ENCODE measurements around the gene SIAH3. TPM values are rescaled to one million over a fixed set of nuclear protein-coding genes. Genes with fewer than 3 reads are reported as not detected.

The SIAH3 gene
- total RNA-seq, 1 experiment from 2014 or later = not detected

- H3K23ac ChIP-seq (ENCODE audit: insufficient read length, low read depth, low read length) = no peak overlapping the region
- no peak overlapping the region for H2BK5ac ChIP-seq (ENCODE audit: insufficient read length, low read length)
- Mint-ChIP-seq H3K4me1 (peaks cover 26 to 29% of the 10 kb centered on the region in 2 experiments), H3K4me3 (no peak overlapping the region), H3K27ac (no peak overlapping the region), H3K9me3 (no peaks in the 10 kb centered on the region), H3K27me3 (ENCODE audit: low read depth) (no peaks in the 10 kb centered on the region; the same call in 1 of the 2 replicates), H3K36me3 (ENCODE audit: insufficient read depth in 1 of 3, low read depth in 3 of 3) (no peaks in the 10 kb centered on the region; a peak in 1 of 7 replicates)
- H3K79me2 ChIP-seq (ENCODE audit: insufficient read depth, low read length) = no peaks in the 10 kb centered on the region; the same call in 1 of the 2 replicates
- H2BK15ac ChIP-seq (ENCODE audit: low read depth, low read length) = no peak overlapping the region
- H4K20me1 ChIP-seq (ENCODE audit: control insufficient read depth, insufficient read depth, insufficient read length) = no peaks in the 10 kb centered on the region
- no peaks in the 10 kb centered on the region for H3K27me3 ChIP-seq (ENCODE audit: insufficient read depth, low read length)
- no peak overlapping the region for H3K4ac ChIP-seq (ENCODE audit: low read depth, low read length)
- WGBS (ENCODE audit: extremely low coverage, insufficient read length, low lambda C conversion rate) = no CpG with 5 or more reads among the region's 7 CpGs
- H2BK12ac ChIP-seq (ENCODE audit: insufficient read length, low read depth, low read length) = no peak overlapping the region
- H4K91ac ChIP-seq (ENCODE audit: insufficient read length, low read depth, low read length) = no peak overlapping the region
- H3K56ac ChIP-seq (ENCODE audit: insufficient read length, low read depth, low read length) = no peak overlapping the region
- no peak overlapping the region for H2BK120ac ChIP-seq (ENCODE audit: low read depth, low read length, poor library complexity, severe bottlenecking)
- no peak overlapping the region; the same call in 1 of the 2 replicates for H3K14ac ChIP-seq (ENCODE audit: insufficient read depth, low read length)
- no peak overlapping the region for H4K5ac ChIP-seq (ENCODE audit: insufficient read length, low read depth, low read length)
- TF ChIP-seq, protein P1, sequence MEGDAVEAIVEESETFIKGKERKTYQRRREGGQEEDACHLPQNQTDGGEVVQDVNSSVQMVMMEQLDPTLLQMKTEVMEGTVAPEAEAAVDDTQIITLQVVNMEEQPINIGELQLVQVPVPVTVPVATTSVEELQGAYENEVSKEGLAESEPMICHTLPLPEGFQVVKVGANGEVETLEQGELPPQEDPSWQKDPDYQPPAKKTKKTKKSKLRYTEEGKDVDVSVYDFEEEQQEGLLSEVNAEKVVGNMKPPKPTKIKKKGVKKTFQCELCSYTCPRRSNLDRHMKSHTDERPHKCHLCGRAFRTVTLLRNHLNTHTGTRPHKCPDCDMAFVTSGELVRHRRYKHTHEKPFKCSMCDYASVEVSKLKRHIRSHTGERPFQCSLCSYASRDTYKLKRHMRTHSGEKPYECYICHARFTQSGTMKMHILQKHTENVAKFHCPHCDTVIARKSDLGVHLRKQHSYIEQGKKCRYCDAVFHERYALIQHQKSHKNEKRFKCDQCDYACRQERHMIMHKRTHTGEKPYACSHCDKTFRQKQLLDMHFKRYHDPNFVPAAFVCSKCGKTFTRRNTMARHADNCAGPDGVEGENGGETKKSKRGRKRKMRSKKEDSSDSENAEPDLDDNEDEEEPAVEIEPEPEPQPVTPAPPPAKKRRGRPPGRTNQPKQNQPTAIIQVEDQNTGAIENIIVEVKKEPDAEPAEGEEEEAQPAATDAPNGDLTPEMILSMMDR (conservative IDR thresholded peaks at IDR 0.05) = no peak
- H3K23me2 ChIP-seq (ENCODE audit: insufficient read length, low read depth, low read length, poor library complexity, severe bottlenecking) = no peaks in the 10 kb centered on the region
- no peak for DNase-seq
- H2AK5ac ChIP-seq (ENCODE audit: insufficient read length, low read length) = no peak overlapping the region
- no peak overlapping the region for H3K27ac ChIP-seq (ENCODE audit: insufficient read length, low read depth, low read length)
- H2AFZ ChIP-seq (ENCODE audit: low read length) = no peak overlapping the region
- H4K8ac ChIP-seq (replicated peaks; ENCODE audit: insufficient read length, low read depth, low read length) = no peak overlapping the region
- H3K18ac ChIP-seq (ENCODE audit: insufficient read length, low read depth, low read length) = no peak overlapping the region
- no peak overlapping the region for H2BK20ac ChIP-seq (ENCODE audit: low read depth, low read length, poor library complexity, severe bottlenecking)
- H3K4me1 ChIP-seq (ENCODE audit: insufficient read depth, low read length) = peaks cover 6% of the 10 kb centered on the region; the same call in 1 of the 2 replicates
- no peaks in the 10 kb centered on the region for H3K9me3 ChIP-seq (ENCODE audit: control insufficient read depth, low read depth, low read length)
- H3K79me1 ChIP-seq (ENCODE audit: insufficient read depth, low read depth, low read length, poor library complexity, severe bottlenecking) = no peaks in the 10 kb centered on the region
- H3K4me2 ChIP-seq (ENCODE audit: insufficient read depth, insufficient read length, low read length) = no peak overlapping the region
- no peak overlapping the region for H3T11ph ChIP-seq (ENCODE audit: low read length)
- H3K9ac ChIP-seq (ENCODE audit: extremely low read depth, insufficient read length, low read length) = no peak overlapping the region
Measured at GRCh38 chr13:45834411-45834994, 17.1 kb downstream of the SIAH3 start.
